ENCODE results near the gene GMCL2.

Gene GMCL2

DNA sequence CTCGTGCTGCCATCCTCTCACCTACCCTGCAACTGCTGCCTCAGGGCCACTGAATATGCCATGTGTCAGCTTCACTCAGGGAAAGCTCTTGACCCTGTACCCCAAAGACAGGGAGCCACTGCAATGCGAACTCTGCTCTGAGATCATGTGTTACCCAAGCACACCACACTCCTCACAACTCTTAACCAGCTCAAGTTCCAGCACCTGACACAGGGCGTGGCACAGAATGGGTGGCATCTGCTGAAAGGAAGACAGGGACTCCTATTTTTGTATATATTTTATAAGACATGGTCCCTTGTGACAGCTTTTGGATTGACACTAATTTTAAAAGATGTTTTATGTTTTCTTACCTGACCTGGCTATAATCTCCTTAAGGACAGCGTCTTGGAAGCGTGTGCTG, 34.7 kb upstream of the GMCL2 start:
- DNase-seq (ENCODE audit: low read depth) = no peak

DNA sequence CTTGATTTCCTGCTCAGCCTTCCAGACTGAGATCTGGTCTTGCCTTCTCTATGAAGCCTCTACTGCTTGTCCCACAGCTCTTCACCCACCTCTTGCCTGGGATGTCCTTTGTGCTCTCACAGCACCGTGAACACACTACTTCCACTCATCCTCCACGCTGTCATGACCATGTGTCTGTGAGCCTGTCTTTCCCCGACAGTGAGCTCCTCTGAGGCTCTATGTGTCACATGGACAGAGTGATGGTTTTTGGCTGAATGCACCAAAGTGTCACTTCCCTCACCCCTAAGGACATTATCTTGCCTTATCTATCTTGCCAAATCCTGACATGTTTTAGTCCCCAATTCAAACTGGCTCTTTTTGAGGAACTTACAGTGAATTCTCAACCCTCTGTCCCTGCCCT, 34.1 kb upstream of the GMCL2 start:
- no peak for DNase-seq (ENCODE audit: low read depth)

GRCh38 chr5:178218827-178219226, 31.7 kb upstream of the GMCL2 start:
- DNase-seq (ENCODE audit: low read depth) = no peak

DNA sequence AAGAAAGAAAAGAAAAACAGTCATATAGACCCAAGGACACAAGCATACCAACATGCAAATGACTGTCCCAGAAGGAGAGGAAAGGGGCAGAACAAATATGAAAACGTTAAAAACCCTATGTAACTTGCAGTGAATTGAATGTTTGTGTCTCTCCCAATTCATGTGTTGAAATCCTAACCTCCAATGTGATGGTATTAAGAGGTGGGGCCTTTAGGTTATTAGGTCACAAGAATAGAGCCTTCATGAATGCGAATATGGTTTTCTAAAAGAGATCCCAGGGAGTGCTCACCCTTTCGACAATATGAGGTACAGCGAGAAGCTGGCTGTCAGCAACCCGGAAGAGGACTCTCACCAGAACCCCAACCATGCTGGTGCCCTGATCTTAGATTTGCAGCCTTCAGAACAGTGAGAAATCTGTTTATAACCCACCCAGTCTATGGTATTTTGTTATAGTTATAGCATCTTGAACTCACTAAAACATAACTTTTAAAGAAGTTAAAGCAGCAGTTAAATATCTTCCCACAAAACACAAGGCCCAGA, 31.1 kb upstream of the GMCL2 start:
- DNase-seq (ENCODE audit: low read depth) = no peak

GRCh38 chr5:178216779-178217178, 29.6 kb upstream of the GMCL2 start:
- no peak for DNase-seq (ENCODE audit: low read depth)

GRCh38 chr5:178216088-178216534, 28.9 kb upstream of the GMCL2 start:
- no peak for DNase-seq (ENCODE audit: low read depth)

DNA sequence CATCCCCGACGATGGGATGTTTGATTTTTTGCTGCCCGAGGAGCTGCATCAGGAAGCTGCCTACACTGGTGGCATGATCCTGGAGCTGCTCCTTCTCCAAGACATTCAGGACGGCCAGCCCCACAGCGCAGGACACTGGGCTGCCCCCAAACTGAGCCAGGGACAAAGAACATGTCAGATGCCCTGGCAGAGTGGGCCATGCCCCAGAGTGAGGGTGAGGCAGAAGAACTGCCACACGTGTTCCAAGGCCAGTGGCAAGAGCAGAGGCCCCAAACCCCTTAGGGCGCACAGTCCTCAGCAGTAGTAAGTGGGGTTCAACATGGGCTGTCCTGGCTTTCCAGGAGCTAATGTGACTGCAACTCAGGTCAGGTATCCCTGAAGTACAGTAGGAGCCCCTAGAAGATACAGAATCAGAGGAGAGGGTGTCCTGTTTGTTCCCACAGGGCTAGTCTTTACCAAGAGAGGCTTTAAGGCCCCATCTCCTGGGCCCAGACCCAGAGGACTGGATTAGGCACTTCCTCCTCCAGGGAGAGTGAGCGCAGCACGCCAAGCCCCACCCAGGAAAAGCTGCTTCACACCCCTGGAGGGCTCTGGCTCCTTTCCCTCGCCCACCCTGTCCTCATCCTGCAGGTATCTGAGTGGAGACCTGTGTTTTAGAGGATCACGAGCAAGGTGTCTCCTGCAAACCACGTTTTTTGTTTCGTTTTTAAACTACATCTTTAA, 28.3 kb upstream of the GMCL2 start:
- no peak for DNase-seq (ENCODE audit: low read depth)

- no peak for DNase-seq (ENCODE audit: low read depth)
Measured at GRCh38 chr5:178214160-178214803, 27.1 kb upstream of the GMCL2 start.

DNA sequence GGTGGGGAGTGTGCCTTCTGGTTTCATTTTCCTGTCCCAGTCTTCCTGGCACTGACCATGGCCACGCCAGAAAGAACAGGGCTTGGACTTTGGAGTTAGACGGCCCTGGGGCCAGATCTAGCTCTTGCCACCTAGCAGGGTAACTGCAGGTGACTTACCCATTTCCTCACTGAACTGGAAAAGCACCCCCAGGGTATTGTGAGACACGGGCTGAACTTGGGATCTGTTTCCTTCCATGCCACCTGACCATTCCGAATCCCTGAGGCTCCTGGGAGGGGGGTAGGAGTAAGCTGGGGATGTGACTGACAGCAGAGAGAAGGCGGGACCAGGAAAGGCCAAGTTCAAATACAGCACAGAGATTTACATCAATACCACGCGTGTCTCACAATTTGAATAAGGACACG, 26.6 kb upstream of the GMCL2 start:
- DNase-seq (ENCODE audit: low read depth) = no peak

- DNase-seq (ENCODE audit: low read depth) = no peak
Measured at GRCh38 chr5:178213003-178213461, 25.9 kb upstream of the GMCL2 start.

GRCh38 chr5:178212241-178213002, 25.3 kb upstream of the GMCL2 start:
- no peak for DNase-seq (ENCODE audit: low read depth)

- no peak for DNase-seq (ENCODE audit: low read depth)
Measured at GRCh38 chr5:178211095-178212048, 24.2 kb upstream of the GMCL2 start.

DNA sequence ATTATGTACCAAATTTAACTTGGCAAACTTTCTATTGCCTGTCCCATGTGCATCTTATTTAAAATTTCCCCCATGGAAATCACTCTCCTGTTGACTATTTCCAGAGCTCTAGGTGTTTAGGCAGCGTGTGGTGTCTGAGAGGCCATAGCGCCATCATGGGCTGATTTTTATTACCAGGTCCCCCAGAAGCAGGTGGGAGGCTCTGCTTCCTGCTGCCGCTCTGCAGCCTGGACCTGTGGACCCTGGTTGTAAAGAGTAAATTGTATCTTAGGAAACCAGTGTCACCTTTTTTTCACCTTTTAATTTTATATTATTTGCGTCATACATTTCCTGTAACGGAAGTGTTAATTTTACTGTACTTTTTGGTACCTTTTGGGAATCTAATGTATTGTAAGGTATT, 23.5 kb upstream of the GMCL2 start:
- DNase-seq (ENCODE audit: low read depth) = no peak

DNA sequence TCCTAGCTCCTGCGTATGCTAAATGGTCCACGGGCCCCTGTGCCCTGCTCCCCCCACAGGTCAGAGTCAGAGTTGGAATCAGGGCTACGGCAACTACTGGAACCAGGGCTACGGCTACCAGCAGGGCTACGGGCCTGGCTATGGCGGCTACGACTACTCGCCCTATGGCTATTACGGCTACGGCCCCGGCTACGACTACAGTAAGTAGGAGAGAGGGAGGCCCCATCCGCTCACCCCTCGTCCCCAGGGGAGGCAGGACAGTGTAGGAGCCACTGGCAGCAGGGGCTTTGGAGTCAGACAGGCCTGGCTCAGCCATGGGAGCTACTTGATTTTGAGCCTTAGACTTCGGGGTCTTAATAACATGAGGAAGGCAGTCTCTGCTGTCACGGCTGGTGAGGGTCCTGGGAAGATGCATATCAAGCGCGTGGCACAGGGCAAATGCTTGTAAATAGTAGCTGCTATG, 22.9 kb upstream of the GMCL2 start:
- no peak for DNase-seq (ENCODE audit: low read depth)

DNA sequence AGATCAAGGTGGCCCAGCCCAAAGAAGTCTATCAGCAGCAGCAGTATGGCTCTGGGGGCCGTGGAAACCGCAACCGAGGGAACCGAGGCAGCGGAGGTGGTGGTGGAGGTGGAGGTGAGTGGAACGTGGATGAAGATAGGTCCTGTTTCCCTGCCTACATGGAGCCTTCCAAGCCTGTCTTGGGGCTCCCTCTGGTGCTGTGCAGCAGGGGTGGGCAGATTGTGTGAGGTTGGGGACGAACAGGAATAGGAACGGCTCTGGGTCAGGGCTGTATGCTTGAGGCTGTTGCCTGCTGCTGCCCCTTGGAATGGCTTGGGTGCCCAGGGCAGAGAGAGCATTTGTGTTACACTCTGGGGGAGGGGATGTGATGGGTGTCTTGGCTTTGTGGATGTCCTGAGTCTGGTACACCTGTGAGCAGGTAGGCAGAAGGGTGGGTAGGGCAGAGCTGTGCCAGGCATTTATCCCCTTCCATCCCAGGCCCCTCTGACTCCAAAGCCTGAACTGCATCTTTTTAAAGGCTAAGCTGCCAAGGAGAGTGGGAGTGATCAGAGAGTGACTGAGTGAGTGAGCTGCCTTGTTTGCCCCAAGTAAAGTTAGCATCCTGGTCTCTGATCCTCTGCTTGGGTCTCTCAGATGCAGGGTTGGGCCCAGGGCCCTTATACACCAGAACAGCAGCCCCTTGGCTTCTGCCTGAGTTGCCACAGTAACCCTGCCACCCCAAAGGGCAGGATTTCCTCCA, 22.3 kb upstream of the GMCL2 start:
- no peak for DNase-seq (ENCODE audit: low read depth)

DNA sequence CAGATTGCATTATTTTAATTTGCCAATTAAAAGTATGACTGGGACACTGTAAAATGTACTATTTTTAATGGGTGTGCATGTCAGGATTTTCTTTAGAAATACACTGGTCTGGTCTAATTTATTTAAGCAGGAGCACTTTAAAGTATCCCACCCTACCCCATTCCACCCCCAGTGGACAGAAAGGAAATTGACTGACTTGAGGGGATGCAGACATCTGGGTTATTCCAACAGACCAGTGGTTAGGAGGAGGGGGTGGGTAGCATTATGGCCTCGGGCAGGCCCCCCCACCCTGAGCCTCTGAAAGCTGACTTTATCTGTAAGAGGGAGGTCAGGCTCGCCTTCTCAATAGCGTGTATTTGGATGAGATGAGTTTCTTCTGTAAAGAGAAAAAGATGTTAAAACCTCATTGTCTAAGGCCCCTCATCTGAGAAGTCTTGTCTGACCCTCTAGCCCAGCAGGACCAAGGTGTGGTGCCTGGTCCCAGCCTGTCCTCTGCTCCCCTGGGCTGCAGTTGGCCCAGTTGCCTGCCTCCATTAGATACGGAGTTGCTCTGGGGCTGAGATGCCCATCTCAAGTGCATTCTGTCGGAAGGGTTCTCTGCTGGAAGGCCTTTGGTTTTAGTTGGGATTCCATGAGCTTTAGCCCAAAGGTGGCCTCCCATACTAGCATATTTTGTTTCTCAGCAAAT, 21.5 kb upstream of the GMCL2 start:
- DNase-seq (ENCODE audit: low read depth) = no peak

DNA sequence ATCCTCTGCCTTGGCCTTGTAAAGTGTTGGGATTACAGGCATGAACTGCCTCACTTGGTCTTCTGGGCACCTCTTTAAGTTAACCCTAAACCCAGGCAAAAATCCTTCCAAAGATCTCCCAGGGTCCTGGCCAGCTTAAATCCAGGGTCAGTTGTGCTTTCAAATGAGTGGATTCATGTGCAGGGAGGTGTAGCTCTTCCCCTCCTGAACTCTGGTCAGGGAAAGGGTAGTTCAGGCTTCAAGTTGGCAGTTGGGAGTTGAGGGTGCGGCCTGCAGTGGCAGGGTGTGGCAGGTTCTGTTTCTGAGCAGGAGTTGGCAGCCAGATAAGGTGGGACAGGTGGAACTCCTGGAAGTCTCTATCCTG, 20.7 kb upstream of the GMCL2 start:
- DNase-seq (ENCODE audit: low read depth) = no peak

- DNase-seq (ENCODE audit: low read depth) = no peak
Measured at GRCh38 chr5:178207183-178207916, 20.2 kb upstream of the GMCL2 start.
